NCI-H510A (cell line): Measurements from ENCODE around the gene CCND1.
"Not testable (repeated sequence)": the region's sequence is repeated elsewhere in the genome, so short reads cannot be mapped to it uniquely, and the experiment has no call there.

Experiments
- DNase-seq: peaks from one replicate; lab custom pipeline; 2025; lab: John Stamatoyannopoulos, UW

CCND1 gene

DNA sequence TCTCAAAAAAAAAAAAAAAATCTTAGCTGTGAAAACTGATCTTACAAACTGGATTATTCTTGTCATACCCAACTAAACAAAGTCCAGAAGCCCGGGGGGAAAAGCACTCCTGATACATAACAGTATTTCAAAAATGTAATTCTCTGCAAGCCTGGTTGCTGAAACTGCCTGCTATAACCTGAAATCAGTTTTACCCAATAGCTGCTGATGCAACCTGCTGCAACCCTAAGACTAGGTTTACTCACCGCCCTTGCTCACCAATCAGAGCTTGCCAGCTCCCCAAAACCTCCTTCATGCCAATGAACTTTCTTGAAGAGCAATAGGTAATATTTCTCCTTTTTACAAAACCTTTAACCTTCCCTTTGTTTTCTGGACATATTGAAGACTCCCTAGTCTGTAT, 50.5 kb downstream of the CCND1 start:
- DNase-seq, result no peak

DNA sequence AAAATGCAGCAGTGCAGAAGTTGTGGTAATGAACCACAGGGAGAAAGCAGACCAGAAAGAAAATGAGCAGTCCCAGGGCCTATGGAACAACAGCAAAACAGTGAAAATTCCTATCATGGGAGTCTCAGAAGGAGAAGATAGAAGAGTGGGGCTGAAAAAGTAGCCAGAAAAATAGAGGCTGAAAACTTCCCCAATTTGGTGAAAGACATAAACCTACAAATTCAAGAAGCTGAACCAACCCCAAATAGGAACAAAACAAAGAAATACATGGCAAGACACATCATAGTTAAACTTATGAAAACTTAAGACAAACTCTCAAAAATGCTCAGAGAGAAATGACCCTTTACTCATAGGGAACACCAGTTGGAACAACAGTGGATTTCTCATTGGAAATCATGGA, 51.5 kb downstream of the CCND1 start:
- DNase-seq, result no peak

DNA sequence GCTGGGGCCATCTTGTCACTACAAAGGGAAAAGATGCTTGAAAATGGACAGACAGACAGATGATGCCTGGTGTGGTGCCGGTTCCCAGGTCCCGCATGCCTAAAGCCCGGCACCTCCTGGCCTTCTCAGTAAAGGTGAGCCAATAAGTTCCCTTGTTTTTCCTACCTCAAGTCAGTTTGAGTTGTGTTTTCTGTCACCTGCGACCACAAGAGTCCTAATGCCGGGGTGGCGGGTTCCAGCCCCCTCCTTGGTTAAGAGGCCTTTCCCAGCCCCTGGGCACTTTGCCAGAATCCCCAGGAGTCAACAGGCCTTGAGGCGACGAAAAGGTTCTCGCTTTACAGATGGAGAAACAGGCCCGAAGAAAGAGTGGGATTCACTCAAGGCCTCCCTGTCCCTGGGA, 53.8 kb downstream of the CCND1 start:
- DNase-seq, result peak; percentile 51

DNA sequence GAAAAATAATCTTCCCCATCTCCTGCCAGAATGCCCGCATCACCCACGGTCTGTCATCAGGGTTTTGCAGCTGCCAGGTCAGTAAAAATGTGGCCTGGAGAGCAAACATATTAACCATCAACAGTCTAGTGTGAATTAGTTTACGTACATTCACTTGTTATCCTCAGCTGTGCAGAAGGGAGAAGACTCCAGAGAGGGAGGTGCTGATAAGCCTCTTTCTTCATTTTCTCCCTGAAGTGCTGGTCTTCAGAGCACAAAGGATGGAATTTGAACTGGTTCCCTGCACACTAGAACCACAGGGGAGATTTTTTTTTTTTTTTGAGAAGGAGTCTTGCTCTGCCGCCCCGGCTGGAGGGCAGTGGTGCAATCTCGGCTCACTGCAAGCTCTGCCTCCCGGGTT, 54.6 kb downstream of the CCND1 start:
- DNase-seq, result no peak

DNA sequence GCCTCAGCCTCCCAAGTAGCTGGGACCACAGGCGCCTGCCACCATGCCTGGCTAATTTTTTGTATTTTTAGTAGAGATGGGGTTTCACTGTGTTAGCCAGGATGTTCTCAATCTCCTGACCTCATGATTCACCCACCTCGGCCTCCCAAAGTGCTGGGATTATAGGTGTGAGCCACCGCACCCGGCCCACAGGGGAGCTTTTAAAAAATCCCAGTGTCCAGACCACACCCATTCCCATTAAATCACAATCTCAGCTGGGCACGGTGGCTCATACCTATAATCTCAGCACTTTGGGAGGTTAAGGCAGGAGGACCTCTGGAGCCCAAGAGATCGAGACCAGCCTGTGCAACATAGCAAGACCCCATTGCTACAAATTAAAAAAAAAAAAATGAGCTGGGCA, 55.0 kb downstream of the CCND1 start:
- DNase-seq, result not testable (repeated sequence)

DNA sequence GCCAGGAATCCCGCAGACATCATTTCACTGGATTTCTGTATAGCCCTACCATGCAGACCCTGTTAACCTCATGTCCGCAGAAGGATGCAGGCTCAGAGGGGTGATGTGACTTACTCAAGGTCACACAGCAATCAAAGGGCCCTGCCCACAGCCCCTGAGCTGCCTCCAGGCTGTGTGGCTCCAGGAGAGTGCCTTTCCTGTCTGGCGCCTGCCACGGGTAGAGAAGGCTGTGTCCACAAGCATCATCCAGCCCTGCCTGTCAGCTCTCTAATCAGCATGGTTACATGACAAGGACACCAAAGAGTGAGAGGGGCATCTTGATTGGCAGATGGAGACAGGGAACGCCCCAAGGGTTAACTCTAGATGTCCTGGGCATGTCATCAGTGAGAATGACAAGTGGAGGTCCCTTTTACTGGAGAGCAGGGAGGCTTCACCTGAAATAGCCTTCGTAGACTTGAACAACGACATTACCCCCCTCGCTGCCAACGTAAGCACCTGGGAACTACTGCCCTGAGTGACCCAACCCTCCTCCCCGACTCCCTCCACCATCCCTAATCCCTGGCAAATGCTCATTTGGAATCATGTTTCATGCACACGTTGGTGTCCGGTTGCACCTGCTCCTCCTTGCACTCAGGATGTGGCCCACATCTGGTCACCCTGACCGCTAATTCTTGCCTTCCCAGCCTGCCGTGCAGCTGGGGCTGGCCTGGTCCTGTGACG, 56.0 kb downstream of the CCND1 start:
- DNase-seq, result peak; percentile 92

DNA sequence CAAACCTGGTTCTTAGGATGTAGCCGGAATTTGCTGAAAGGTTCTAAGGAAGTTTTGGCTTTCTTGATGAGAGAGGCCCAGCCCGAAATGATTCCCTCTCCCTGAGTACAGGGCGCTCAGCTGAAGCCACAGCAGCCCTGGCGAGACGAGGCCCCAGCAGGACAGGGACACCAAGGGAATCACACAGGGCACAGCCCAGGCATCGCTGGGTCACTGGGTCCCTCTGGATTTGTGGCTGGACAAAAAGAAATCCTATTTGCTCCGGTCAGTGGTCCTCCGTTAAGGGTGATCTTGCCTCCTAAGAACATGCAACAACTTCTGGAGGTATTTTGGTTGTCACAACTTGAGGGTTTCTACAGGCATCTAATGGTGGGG, 56.5 kb downstream of the CCND1 start:
- no peak for DNase-seq

DNA sequence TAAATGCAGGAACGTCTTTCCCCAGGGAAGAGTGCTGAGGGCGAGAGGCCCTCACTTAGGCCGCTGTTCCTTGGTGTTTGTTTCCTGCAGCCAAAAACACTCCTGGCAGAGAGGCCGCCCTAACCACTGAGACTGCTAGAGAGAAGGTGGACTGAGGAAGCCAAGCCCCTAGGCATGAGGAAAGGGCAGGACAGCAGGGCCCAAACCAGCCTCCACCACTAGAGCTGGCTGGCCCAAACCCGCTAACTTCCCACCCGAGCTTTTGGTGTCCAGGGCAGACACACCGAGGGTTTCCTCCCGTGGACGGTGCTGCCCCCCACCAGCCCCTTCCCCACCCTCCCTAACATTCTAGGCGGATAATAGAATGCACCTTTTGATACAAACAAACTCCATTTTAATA, 56.9 kb downstream of the CCND1 start:
- no peak for DNase-seq

DNA sequence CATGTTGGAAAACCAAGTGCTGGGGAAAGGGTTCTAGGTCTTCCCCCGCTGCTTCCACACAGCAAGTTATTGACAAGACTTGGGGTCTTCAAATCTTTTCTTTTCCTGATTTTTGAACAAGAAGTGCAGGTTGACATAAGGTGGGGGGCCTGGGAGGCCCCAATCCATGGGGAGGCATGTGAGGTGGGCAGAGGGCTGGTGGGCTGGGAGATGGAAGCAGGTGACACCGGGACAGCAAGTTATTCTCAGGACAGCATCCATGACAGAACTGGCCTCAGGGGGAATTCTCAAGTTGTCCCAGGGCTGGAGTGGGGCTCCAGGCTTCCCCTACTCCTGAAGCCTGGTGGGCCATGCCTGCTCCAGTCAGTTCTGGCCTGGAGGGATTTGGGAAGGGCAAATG, 57.4 kb downstream of the CCND1 start:
- DNase-seq, result no peak

DNA sequence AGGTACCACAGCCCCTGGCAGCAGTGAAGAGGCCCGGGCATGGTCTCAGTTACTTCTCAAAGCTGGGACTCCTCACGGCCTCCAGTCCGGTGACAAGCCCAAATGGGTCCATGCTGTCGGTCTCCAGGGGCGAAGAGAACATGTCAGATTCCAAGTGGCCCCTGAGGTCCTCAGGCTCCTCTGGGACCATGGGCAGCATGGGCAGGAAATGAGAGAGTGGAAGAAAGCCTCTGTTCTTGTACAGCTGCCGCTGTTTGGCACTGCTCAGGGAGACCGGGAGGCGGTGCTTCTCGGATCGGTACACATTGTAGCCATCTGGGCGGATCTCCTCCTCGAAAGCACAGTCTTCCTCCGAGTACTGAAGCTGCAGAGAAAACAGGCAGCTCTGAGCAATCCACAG, 58.3 kb downstream of the CCND1 start:
- peak; percentile 60 for DNase-seq

DNA sequence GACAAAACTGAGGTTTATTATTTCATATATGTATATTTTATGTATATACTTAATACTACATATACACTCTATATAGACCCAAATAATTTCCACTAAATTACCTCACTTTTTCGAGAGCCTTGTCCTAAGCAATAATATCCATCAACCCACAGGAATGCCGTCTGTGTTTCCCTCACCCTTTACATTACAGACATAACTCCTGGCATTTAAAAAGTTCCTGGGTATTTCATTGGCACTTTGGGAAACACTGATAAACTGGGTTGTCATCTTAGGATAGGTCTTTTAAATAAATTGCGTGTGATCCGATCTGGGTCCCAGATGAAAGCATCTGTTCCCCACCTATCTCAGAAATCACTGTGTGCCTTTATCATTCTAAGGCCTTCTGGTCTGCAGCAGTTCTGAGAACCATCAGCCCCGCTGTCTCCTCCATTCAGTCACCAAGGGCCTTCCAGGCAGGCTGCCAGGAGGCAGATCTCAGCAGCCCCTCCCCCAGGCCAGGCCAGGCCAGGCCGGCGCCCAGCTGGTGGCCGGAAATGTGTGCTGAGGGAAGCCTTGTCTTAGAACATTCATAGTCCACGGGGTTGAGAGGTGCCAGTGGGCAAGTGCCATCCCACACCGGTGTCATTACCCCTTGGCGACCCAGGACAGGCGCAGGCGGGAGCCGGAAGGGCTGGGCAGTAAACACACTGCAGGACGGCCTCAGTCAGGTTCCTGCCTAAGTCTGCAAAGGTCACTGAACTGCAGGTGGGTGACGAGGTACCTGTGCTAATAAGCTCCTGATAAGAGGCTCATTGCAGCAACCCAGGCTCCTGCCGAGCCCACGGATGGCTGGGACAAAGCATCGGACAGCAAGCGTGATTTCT, 59.6 kb downstream of the CCND1 start:
- DNase-seq, result peak; percentile 65

DNA sequence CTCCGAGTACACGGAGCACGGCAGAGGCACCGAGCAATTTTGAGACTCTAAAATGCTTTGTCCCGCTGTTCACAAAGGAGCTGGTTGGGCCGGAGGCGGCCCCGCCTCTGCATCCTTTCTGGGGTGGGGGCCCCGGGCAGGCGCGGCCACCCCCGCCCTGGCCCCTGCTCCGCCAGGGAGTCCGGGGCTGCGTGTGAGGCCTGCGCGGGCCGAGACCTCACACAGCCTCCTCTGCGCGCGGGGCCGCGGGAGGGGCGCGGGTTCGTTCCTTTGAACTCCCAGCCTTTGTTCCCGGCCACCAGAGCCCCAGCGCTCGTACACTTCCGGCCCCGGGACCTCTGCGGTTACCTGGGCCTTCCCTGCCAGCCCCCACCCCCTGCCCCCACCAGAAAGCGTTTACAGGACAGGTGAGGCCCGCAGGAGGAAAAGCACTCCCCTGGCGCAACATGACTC, 61.3 kb downstream of the CCND1 start:
- DNase-seq, result no peak

DNA sequence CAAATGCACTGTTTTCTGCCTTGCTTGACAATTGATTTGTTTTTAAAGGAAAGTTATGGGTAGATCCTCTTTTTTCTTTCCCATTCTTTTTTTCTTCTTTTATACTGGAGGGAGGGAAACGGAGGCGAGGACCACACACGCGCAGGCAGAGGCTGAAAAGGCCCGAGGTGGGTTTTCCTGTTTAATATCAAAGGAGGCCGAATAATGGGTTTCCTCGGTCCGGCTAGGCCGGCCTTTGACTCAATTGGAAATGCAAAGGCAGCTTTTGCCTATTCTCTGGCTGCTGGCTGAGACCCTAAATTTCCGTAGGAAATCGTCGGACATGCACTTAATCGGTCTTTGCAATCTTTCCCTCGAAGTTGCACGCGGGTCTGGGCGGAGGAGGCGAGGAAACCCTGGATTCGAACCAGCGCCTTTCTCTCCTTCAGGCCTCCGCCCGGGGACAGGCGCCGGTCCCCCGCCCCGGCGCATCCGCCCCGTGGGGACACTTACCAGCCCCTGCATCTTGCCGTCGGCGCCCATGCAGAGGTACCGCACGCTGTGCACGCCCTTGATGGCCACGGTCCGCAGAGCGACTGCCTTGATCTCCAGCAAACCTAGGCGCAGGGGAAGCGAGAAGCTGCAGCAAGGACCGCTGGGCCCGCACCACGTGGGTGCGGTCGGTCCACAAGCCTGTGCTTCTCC, 62.0 kb downstream of the CCND1 start:
- no peak for DNase-seq

DNA sequence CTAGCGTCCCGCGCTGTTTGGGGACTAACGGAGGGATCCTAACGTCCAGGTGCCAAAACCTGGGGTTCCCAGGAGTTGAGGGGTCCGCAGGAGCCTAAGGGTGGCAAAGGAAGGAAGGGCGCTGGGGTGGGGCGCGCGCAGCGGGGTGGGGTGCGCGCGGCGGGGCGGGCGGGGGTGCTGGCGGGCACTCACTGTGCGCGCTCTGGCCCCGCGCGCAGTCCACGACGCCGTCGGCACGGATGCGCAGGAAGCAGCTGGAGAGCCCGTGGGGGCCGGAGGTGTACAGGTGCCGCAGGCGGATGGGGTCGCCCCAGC, 62.5 kb downstream of the CCND1 start:
- no peak for DNase-seq
